MG63 (cell line): Measurements from ENCODE around the gene SEC62. TPM values are rescaled to one million over a fixed set of nuclear protein-coding genes. Genes with fewer than 3 reads are reported as not detected.
"Not testable (repeated sequence)": the region's sequence is repeated elsewhere in the genome, so short reads cannot be mapped to it uniquely, and the experiment has no call there.

Source experiments
- DNase-seq: peaks from one replicate; pipeline ENCODE4 v3.0.0-alpha.2; 2020
- H3K27me3 ChIP-seq: fragments of 250-450 bp; sonication (Bioruptor Pico); 2 replicates; pipeline ENCODE4 v1.5.1; 2020; ENCODE audit warnings: mild to moderate bottlenecking, moderate library complexity
- H3K36me3 ChIP-seq: fragments of 250-450 bp; sonication (Bioruptor Pico); 2 replicates; pipeline ENCODE4 v1.5.1; 2020; ENCODE audit warnings: mild to moderate bottlenecking, moderate library complexity
- H3K4me3 ChIP-seq: fragments of 250-450 bp; sonication (Bioruptor Pico); 2 replicates; pipeline ENCODE4 v1.5.1; 2020; ENCODE audit warnings: mild to moderate bottlenecking, moderate library complexity
- H3K9me3 ChIP-seq: fragments of 250-450 bp; sonication (Bioruptor Pico); 2 replicates; pipeline ENCODE4 v1.5.1; 2020; ENCODE audit warnings: mild to moderate bottlenecking, moderate library complexity
- total RNA-seq: library from RNA; depleted of rRNA; stranded (reverse); fragments of >200 nt; shearing (Covaris generic); gene quantifications from 2 replicates; pipeline ENCODE4 v1.2.3, GENCODE V29; 2014; ENCODE audit warnings: low replicate concordance

The SEC62 gene
- total RNA-seq, 1 experiment from 2014 or later, result 12.2 TPM

- no peaks in the 10 kb centered on the region for H3K9me3 ChIP-seq
- no peak for DNase-seq
- no peak overlapping the region for H3K4me3 ChIP-seq
- peaks cover 32% of the 10 kb centered on the region for H3K36me3 ChIP-seq
- H3K27me3 ChIP-seq, result no peaks in the 10 kb centered on the region
These were observed 32.8 kb downstream of the SEC62 start for GRCh38 chr3:169999433-169999832.

GRCh38 chr3:170000051-170000450, 33.4 kb downstream of the SEC62 start:
- DNase-seq, result no peak
- H3K9me3 ChIP-seq, result no peaks in the 10 kb centered on the region
- H3K4me3 ChIP-seq, result no peak overlapping the region
- H3K27me3 ChIP-seq, result no peaks in the 10 kb centered on the region
- H3K36me3 ChIP-seq, result peaks cover 26% of the 10 kb centered on the region

- H3K9me3 ChIP-seq, result no peaks in the 10 kb centered on the region
- H3K36me3 ChIP-seq, result peaks cover 8% of the 10 kb centered on the region
- no peak for DNase-seq
- H3K27me3 ChIP-seq, result no peaks in the 10 kb centered on the region
- H3K4me3 ChIP-seq, result no peak overlapping the region
These were observed 35.6 kb downstream of the SEC62 start for GRCh38 chr3:170002231-170002630.

- no peak overlapping the region for H3K4me3 ChIP-seq
These were observed 36.3 kb downstream of the SEC62 start for GRCh38 chr3:170002879-170003278.

GRCh38 chr3:170003881-170004356, 37.3 kb downstream of the SEC62 start:
- DNase-seq, result no peak
- no peaks in the 10 kb centered on the region for H3K9me3 ChIP-seq

More at GRCh38 chr3:170002879-170003278, 36.3 kb downstream of the SEC62 start:
- no peaks in the 10 kb centered on the region for H3K9me3 ChIP-seq
- H3K36me3 ChIP-seq, result peaks cover 8% of the 10 kb centered on the region
- H3K27me3 ChIP-seq, result no peaks in the 10 kb centered on the region
- DNase-seq, result no peak

GRCh38 chr3:170007031-170007663, 40.5 kb downstream of the SEC62 start:
- no peaks in the 10 kb centered on the region for H3K36me3 ChIP-seq
- peak; percentile 28 for DNase-seq
- no peak overlapping the region for H3K4me3 ChIP-seq
- H3K27me3 ChIP-seq, result no peaks in the 10 kb centered on the region
- H3K9me3 ChIP-seq, result no peaks in the 10 kb centered on the region

More at GRCh38 chr3:170003881-170004356, 37.3 kb downstream of the SEC62 start:
- peaks cover 8% of the 10 kb centered on the region; the same call in 1 of the 2 replicates for H3K36me3 ChIP-seq
- H3K4me3 ChIP-seq, result no peak overlapping the region
- H3K27me3 ChIP-seq, result no peaks in the 10 kb centered on the region

- H3K27me3 ChIP-seq, result no peaks in the 10 kb centered on the region
- no peaks in the 10 kb centered on the region for H3K9me3 ChIP-seq
- no peak overlapping the region for H3K4me3 ChIP-seq
- H3K36me3 ChIP-seq, result no peaks in the 10 kb centered on the region
- DNase-seq, result no peak
These were observed 43.9 kb downstream of the SEC62 start for GRCh38 chr3:170010498-170010897.

- H3K9me3 ChIP-seq, result no peaks in the 10 kb centered on the region
- DNase-seq, result no peak
- H3K27me3 ChIP-seq, result no peaks in the 10 kb centered on the region; the same call in 1 of the 2 replicates
- H3K4me3 ChIP-seq, result no peak overlapping the region
- no peaks in the 10 kb centered on the region for H3K36me3 ChIP-seq
These were observed 46.2 kb downstream of the SEC62 start for GRCh38 chr3:170012683-170013400.

- Histone ChIP-seq H3K27me3 (no peaks in the 10 kb centered on the region; the same call in 1 of the 2 replicates), H3K9me3 (no peaks in the 10 kb centered on the region), H3K4me3 (no peak overlapping the region), H3K36me3 (no peaks in the 10 kb centered on the region)
- DNase-seq, result no peak
These were observed 49.5 kb downstream of the SEC62 start for GRCh38 chr3:170016057-170016456.

- DNase-seq, H3K4me3 ChIP-seq, H3K9me3 ChIP-seq, H3K36me3 ChIP-seq, H3K27me3 ChIP-seq: not testable (repeated sequence)
These were observed 52.7 kb downstream of the SEC62 start for GRCh38 chr3:170019306-170019705.

- H3K4me3 ChIP-seq, result no peak overlapping the region
These were observed 54.5 kb downstream of the SEC62 start for GRCh38 chr3:170021083-170021482.

GRCh38 chr3:170022336-170022735, 55.7 kb downstream of the SEC62 start:
- H3K9me3 ChIP-seq, result no peaks in the 10 kb centered on the region
- DNase-seq, result no peak
- no peaks in the 10 kb centered on the region for H3K36me3 ChIP-seq

More at GRCh38 chr3:170021083-170021482, 54.5 kb downstream of the SEC62 start:
- no peaks in the 10 kb centered on the region for H3K9me3 ChIP-seq
- DNase-seq, result no peak
- no peaks in the 10 kb centered on the region for H3K36me3 ChIP-seq
- no peaks in the 10 kb centered on the region; the same call in 1 of the 2 replicates for H3K27me3 ChIP-seq

GRCh38 chr3:170023165-170023564, 56.6 kb downstream of the SEC62 start:
- no peaks in the 10 kb centered on the region for H3K36me3 ChIP-seq
- DNase-seq, result no peak
- H3K9me3 ChIP-seq, result no peaks in the 10 kb centered on the region
- H3K4me3 ChIP-seq, result no peak overlapping the region
- H3K27me3 ChIP-seq, result no peaks in the 10 kb centered on the region

More at GRCh38 chr3:170022336-170022735, 55.7 kb downstream of the SEC62 start:
- Histone ChIP-seq H3K4me3 (no peak overlapping the region), H3K27me3 (no peaks in the 10 kb centered on the region)

- H3K9me3 ChIP-seq, result no peaks in the 10 kb centered on the region
- no peak for DNase-seq
- H3K4me3 ChIP-seq, result no peak overlapping the region
- no peaks in the 10 kb centered on the region for H3K27me3 ChIP-seq
- H3K36me3 ChIP-seq, result no peaks in the 10 kb centered on the region
These were observed 58.0 kb downstream of the SEC62 start for GRCh38 chr3:170024581-170024980.

GRCh38 chr3:170027233-170028102, 60.9 kb downstream of the SEC62 start:
- no peak overlapping the region for H3K4me3 ChIP-seq
- no peaks in the 10 kb centered on the region for H3K9me3 ChIP-seq
- no peak for DNase-seq
- H3K27me3 ChIP-seq, result no peaks in the 10 kb centered on the region
- H3K36me3 ChIP-seq, result no peaks in the 10 kb centered on the region

GRCh38 chr3:170033489-170033888, 66.9 kb downstream of the SEC62 start:
- no peaks in the 10 kb centered on the region for H3K36me3 ChIP-seq
- peaks cover 5% of the 10 kb centered on the region; the same call in 1 of the 2 replicates for H3K27me3 ChIP-seq
- no peaks in the 10 kb centered on the region for H3K9me3 ChIP-seq
- H3K4me3 ChIP-seq, result no peak overlapping the region
- no peak for DNase-seq
